Heart left ventricle (tissue), 13 donors: ENCODE measurements around the gene EARS2.

Source experiments
- CTCF ChIP-seq, 12 donors: fragments of 200-600 bp; sonication (generic) in 4 of 12; IDR thresholded peaks; one replicate each; pipeline versions ENCODE4 v1.5.0 to v1.8.0; 2018 to 2022; ENCODE audit warnings: antibody characterized with exemption in 12 of 12, mild to moderate bottlenecking in 5 of 12
- POLR2A ChIP-seq, 2 donors: fragments of 450-650 bp; IDR thresholded peaks; one replicate each; pipeline ENCODE4 v1.6.1; 2017; ENCODE audit warnings: antibody characterized with exemption in 2 of 2, mild to moderate bottlenecking in 2 of 2, moderate library complexity in 2 of 2
- donor health status: ischemic (EF 13 %, LVEDD 7.1; RV severe dilation, severe dysfunction).
- donor health status: DM: no; HTN: yes; CAD: no.
- donor health status: DM: no; HTN: no; CAD: no.
- donor health status: ischemic (EF 25% LVEDD 6.9; RV normal size, moderate dysfunction).
- donor health status: ischemic (EF 25% LVEDD 5.7; RV mildly dilated, moderate dysfunction).
- donor health status: ischemic (EF 35%, LVEDD 5.7; RV mildly dilated, moderate dysfunction).
- donor health status: nonischemic (EF 11% LVEDD 7.7; RV severe dilation, severe dysfunction).
- donor health status: DM: yes; HTN: yes; CAD: no.
- donor health status: PGD.
- donor health status: ischemic (EF 29% LVEDD 5.4; RV normal size, mild dysfunction).
- donor health status: nonischemic (EF 23%, LVEDD 6.1; RV moderate dilation, normal function).

GRCh38 chr16:23537390-23537789, 19.8 kb downstream of the EARS2 start:
- TF ChIP-seq CTCF (IDR thresholded peaks at IDR 0.05) (no peak), POLR2A (IDR thresholded peaks at IDR 0.05) (no peak)
